ENCODE data around the gene IL34. TPM values are rescaled to one million over a fixed set of nuclear protein-coding genes. Genes with fewer than 3 reads are reported as not detected.

The IL34 gene
- total RNA-seq, 1 experiment from 2014 or later = 4.4 TPM

DNA sequence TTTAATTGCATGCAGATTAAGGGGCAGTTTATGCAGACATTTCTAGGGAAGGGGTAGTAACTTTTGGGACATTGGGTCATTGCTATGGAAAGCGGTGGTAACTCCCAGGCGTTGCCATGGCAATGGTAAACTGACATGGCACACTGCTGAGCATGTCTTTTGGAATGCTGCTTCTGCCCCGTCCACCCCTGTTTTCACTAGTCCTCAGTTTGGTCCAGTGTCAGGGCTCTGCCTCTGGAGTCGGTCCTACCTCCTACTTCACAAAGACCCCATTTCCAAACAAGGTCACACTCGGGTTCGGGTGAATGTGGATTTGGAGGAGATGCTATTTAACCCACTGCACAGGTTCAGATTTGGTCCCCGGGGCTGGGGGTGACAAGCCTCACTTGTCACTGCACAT lies 2.9 kb downstream of the IL34 start:
- Histone ChIP-seq H3K4ac (ENCODE audit: low read depth, low read length) (no peak overlapping the region), H3K23me2 (ENCODE audit: insufficient read length, low read depth, low read length, poor library complexity, severe bottlenecking) (no peaks in the 10 kb centered on the region), H3K9me3 (ENCODE audit: control insufficient read depth, low read depth, low read length) (no peaks in the 10 kb centered on the region), H3K4me2 (ENCODE audit: insufficient read depth, insufficient read length, low read length) (no peak overlapping the region), H2BK5ac (ENCODE audit: insufficient read length, low read length) (no peak overlapping the region), H3K27ac (ENCODE audit: insufficient read length, low read depth, low read length) (no peak overlapping the region), H2AFZ (ENCODE audit: low read length) (no peak overlapping the region), H2BK120ac (ENCODE audit: low read depth, low read length, poor library complexity, severe bottlenecking) (no peak overlapping the region), H2BK20ac (ENCODE audit: low read depth, low read length, poor library complexity, severe bottlenecking) (no peak overlapping the region), H3T11ph (ENCODE audit: low read length) (no peak overlapping the region), H2AK5ac (ENCODE audit: insufficient read length, low read length) (no peak overlapping the region), H3K79me1 (ENCODE audit: insufficient read depth, low read depth, low read length, poor library complexity, severe bottlenecking) (no peaks in the 10 kb centered on the region), H3K27me3 (ENCODE audit: insufficient read depth, low read length) (no peaks in the 10 kb centered on the region), H3K9ac (ENCODE audit: extremely low read depth, insufficient read length, low read length) (no peak overlapping the region), H3K23ac (ENCODE audit: insufficient read length, low read depth, low read length) (no peak overlapping the region), H3K4me1 (ENCODE audit: insufficient read depth, low read length) (no peaks in the 10 kb centered on the region), H4K20me1 (ENCODE audit: control insufficient read depth, insufficient read depth, insufficient read length) (no peaks in the 10 kb centered on the region), H3K14ac (ENCODE audit: insufficient read depth, low read length) (no peak overlapping the region), H2BK15ac (ENCODE audit: low read depth, low read length) (no peak overlapping the region), H3K79me2 (ENCODE audit: insufficient read depth, low read length) (no peaks in the 10 kb centered on the region), H4K8ac (replicated peaks; ENCODE audit: insufficient read length, low read depth, low read length) (no peak overlapping the region), H4K5ac (ENCODE audit: insufficient read length, low read depth, low read length) (no peak overlapping the region), H2BK12ac (ENCODE audit: insufficient read length, low read depth, low read length) (no peak overlapping the region), H3K18ac (ENCODE audit: insufficient read length, low read depth, low read length) (no peak overlapping the region), H3K56ac (ENCODE audit: insufficient read length, low read depth, low read length) (no peak overlapping the region), H4K91ac (ENCODE audit: insufficient read length, low read depth, low read length) (no peak overlapping the region)
- Mint-ChIP-seq H3K4me3 (no peak overlapping the region), H3K4me1 (peaks cover 12 to 17% of the 10 kb centered on the region in 2 experiments), H3K27me3 (ENCODE audit: low read depth) (no peaks in the 10 kb centered on the region; the same call in 1 of the 2 replicates), H3K36me3 (ENCODE audit: insufficient read depth in 1 of 3, low read depth in 3 of 3) (peaks cover 0 to 11% (median 6%) of the 10 kb centered on the region in 3 experiments; a peak in 6 of 7 replicates), H3K27ac (peak overlapping the region in 2 of 3 experiments; percentile 24 to 32; a peak in 1 of 7 replicates), H3K9me3 (peaks cover 4 to 6% of the 10 kb centered on the region in 2 experiments; a peak in 2 of 5 replicates)
- no peak for DNase-seq
- WGBS (ENCODE audit: extremely low coverage, insufficient read length, low lambda C conversion rate) = no CpG with 5 or more reads among the region's 7 CpGs
- TF ChIP-seq, protein P1, sequence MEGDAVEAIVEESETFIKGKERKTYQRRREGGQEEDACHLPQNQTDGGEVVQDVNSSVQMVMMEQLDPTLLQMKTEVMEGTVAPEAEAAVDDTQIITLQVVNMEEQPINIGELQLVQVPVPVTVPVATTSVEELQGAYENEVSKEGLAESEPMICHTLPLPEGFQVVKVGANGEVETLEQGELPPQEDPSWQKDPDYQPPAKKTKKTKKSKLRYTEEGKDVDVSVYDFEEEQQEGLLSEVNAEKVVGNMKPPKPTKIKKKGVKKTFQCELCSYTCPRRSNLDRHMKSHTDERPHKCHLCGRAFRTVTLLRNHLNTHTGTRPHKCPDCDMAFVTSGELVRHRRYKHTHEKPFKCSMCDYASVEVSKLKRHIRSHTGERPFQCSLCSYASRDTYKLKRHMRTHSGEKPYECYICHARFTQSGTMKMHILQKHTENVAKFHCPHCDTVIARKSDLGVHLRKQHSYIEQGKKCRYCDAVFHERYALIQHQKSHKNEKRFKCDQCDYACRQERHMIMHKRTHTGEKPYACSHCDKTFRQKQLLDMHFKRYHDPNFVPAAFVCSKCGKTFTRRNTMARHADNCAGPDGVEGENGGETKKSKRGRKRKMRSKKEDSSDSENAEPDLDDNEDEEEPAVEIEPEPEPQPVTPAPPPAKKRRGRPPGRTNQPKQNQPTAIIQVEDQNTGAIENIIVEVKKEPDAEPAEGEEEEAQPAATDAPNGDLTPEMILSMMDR (conservative IDR thresholded peaks at IDR 0.05) = no peak

Data from H9 (cell line).